LNCAP (cell line): ENCODE results near the gene PTPRM.

ENCODE experiments used
- TF ChIP-seq, protein P1 (sequence below): fragments of 450-650 bp; IDR thresholded peaks from 2 replicates; pipeline ENCODE4 v1.5.1; 2017; ENCODE audit warnings: mild to moderate bottlenecking

Gene PTPRM

GRCh38 chr18:8121101-8121500 is 554.0 kb downstream of the PTPRM start:
- TF ChIP-seq, protein P1, sequence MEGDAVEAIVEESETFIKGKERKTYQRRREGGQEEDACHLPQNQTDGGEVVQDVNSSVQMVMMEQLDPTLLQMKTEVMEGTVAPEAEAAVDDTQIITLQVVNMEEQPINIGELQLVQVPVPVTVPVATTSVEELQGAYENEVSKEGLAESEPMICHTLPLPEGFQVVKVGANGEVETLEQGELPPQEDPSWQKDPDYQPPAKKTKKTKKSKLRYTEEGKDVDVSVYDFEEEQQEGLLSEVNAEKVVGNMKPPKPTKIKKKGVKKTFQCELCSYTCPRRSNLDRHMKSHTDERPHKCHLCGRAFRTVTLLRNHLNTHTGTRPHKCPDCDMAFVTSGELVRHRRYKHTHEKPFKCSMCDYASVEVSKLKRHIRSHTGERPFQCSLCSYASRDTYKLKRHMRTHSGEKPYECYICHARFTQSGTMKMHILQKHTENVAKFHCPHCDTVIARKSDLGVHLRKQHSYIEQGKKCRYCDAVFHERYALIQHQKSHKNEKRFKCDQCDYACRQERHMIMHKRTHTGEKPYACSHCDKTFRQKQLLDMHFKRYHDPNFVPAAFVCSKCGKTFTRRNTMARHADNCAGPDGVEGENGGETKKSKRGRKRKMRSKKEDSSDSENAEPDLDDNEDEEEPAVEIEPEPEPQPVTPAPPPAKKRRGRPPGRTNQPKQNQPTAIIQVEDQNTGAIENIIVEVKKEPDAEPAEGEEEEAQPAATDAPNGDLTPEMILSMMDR: no peak

DNA sequence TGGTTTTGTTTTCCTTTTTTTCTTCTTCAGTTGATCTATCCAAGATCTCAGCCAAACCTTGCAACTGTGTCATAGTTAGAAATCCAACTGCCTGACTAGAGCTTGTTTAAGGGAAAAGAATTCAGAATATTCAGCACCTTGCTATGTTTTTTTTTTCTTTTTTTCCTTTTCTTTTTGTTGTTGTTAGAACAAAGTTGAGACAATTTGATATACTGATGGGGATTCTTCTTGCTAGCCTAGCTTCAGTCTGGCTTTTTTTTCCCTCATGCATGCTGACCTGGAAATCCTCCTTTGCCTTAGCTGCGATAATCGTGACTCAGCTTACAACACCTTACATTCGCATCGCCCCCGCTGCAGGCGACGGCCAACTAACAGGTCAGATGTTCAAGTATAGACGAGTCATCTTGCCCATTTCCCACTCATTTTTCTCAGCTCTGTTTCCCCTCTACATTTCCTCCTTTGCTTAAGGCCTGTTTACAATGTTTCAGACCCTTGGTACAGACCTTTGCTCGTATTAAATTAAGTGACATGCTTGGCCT is 554.9 kb downstream of the PTPRM start:
- TF ChIP-seq, protein P1: no peak

GRCh38 chr18:8124232-8125146 is 557.4 kb downstream of the PTPRM start:
- TF ChIP-seq, protein P1: no peak

DNA sequence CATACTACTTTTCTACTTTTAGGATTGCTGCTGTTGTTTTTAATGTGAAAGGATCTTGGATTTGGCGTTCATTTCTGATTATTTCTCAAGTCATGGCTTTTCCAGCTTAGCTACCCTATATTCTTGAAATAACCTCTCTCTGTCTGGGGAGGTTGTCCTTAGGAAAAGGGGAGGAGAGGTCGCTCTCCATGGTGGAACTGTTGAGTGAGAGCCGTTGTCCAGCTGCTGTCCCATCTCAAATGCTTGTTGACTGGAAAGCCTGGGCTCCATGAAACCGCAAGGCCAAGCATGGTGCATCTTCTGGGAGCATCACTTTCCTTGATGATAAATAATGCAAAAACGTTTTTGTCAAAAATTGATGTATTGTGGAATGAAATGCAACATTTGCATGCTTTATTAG is 563.0 kb downstream of the PTPRM start:
- TF ChIP-seq, protein P1: no peak

DNA sequence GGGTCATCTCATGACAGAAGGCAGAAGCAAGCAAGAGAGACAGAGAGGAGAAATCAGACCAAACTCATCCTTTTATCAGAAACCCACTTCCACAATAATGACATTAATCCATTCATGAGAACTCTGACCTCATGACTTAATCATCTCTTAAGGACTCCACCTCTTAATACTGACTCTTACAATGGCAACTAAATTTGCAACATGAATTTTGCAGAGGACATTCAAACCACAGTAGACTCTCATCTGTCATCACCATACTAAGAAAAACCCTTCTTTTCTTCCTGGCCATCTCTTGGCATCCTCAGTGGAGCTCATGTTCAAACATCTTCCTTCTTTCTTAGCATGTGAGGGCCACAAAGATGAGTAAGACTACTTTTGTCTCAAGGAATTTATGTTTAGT is 565.9 kb downstream of the PTPRM start:
- TF ChIP-seq, protein P1: no peak

DNA sequence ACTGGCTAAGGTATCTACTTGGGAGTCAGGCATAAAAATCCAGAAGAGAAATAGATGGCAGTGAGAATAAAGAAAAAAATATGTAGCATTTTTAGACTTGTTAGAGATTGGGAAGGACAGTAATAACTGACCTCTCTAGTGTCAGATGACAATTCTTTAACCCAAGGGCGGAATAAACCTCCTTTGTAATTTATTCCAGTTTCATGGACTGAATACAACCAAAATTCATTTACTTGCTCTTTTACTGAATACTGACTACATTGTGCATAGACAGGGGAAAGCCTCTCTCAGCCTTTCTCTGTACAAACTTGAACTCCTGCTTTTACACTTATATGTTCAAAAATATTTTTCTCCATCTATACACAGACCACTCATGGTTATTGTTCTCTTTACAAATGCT is 566.8 kb downstream of the PTPRM start:
- TF ChIP-seq, protein P1: no peak

DNA sequence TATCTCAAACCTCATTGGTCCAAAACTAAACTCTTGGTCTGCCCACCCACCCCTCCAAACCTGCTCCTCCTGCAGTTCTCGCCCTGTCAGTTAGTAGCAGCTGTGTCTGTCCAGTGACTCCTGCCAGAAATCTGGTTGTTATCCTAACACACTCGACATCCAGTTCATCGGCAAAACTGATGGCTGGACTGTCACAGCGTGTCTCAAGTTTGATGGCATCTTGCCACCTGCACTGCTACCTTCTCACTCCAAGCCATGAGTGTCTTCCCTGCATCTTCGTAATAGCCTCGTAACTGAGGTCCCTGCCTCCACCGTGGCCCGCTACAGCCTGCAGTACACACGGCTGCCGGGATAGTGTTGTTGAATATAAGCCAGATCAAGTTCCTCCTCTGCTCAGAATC is 572.0 kb downstream of the PTPRM start:
- TF ChIP-seq, protein P1: no peak
